Activated gamma-delta T cell treated with anti-CD3 and anti-CD28 coated beads, Interleukin-2, amount 50 U/mL, for 16 hours (primary cell): ENCODE data around the gene BUB1.
"Not testable (repeated sequence)": the region's sequence is repeated elsewhere in the genome, so short reads cannot be mapped to it uniquely, and the experiment has no call there.

Experiments used
- DNase-seq: peaks from one replicate; pipeline ENCODE4 v3.0.0-alpha.2; 2020; ENCODE audit warnings: low read depth

Gene BUB1

DNA sequence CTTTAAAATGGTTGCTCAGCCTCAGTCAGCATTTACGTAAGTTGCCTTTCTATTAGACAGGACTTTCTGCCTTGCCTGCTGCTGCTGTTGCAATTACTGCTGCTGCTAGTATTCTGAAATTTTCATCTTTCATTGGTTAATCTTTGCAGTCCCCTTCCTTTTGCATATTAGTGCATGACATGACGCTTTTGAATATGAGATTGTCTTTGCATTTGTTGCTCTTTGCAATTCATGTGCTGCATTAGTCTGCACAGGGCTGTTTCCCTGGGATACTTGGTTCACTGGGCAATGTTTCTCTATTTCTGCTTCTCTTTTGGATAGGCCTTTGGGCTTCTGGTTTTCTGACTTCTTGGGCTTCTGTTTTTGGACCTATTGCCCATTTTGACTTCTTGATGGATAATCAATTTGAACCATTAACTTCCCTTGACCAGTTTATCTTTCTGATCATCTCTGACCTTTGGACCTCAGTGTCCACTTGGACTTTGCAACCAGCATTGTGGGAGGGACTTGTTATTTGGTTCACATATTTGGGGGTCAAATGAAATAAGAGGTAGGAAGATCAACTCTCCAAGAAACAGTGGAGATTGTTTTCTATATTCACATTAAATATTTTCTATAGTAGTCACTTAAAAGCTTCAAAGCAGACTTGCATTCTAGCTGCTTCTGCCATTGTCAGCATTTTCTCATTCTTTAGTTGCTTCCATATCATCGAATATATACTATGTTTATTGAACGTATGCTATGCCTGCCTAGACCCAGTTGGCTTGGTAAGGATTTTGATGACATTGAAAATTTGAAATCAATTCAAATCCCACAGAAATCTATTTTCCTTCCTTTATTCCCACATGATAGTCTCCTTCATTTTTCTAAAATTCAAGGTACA, 12.5 kb upstream of the BUB1 start:
- no peak for DNase-seq

DNA sequence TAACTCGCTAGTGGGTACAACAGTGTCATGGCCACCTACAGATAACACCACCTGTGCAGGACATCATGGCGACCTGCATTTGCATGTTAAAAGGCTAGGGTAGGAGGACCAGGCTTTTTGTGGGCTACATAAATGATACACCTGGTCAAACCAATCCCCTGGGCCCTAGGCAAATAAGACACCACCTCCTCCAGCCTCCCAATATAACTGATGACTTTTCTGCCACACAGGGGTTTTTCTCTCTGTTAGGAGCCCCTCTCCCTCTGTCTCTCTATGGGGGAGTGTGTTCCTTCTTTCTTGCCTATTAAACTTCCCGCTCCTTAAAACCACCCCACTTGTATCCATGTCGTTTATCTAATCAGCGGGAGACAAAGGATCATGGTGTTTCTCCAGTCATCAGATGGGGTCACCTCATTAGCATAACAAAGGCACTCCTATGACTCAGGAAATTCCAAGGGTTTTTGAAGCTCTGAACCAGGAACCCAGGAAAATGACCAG, 10.8 kb upstream of the BUB1 start:
- no peak for DNase-seq

DNA sequence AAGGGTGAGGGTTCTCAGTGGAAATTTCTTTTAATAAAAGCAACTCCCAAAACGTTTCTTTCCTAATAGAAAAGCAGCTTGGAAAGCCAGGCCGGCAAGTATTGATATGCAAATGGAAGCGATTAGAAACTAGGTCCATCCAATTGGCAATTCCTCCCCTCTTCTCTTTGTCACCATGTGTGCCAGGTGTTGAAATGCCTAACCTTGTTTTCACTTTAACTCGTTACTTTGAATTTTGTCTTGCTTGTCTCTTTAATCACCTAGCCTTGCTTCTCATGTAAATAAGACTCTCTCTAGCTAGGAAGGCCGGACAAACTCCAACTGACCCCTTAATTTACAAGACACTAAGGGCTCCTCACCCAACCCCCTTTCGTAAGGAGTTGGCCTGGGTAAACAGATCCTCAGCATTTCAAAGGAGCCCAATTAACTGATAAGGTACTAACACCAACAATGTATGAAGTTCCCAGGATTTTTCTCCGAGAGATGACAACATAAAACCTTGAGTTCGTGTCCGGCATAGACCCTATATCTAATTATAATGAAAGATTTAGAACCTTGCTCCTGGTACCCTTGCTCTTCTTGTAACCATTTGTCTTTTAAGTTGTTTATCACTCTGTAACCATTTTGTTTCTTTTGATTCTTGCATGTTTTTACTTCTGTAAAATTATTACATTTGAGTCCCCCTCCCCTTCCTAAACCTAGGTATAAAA, 10.1 kb upstream of the BUB1 start:
- not testable (repeated sequence) for DNase-seq

GRCh38 chr2:110682872-110683271, 5.0 kb upstream of the BUB1 start:
- no peak for DNase-seq

- no peak for DNase-seq
Measured at GRCh38 chr2:110682267-110682666, 4.4 kb upstream of the BUB1 start.

- DNase-seq: no peak
Measured at GRCh38 chr2:110680709-110681108, 2.8 kb upstream of the BUB1 start.

DNA sequence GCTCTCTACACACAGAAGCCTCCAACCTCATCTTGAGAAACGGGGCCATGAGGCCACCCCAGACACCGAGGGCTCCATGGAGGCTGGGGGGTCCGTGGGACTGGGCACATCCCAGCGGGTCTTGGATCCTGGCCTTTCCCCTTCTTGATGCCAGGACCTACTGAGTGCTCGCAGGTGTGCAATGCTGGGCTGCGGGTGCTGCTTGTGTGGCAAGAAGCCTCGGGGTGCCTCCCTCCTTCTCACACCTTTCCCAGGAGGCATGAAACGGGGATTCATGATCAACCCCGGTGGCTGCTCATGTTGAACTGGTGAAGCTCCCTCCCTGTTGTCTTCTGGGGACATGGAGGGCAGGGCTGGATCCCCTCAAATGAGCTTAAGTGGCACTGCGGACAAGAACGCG, 2.0 kb upstream of the BUB1 start:
- DNase-seq: no peak

DNA sequence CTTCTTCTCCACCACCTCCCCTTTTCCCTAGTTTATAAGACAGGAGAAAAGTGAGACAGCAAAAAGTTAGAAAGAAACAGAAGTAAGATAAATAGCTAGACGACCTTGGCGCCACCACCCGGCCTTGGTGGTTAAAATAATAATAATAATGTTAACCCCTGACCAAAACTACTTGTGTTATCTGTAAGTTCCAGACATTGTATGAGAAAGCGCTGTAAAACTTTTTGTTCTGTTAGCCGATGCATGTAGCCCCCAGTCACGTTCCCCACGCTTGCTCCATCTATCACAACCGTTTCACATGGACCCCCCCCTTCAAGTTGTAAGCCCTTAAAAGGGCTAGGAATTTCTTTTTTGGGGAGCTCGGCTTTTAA, 1.5 kb upstream of the BUB1 start:
- DNase-seq: no peak

- no peak for DNase-seq
Measured at GRCh38 chr2:110678457-110679336, 834 bp upstream of the BUB1 start.

GRCh38 chr2:110677080-110677479, 783 bp downstream of the BUB1 start:
- no peak for DNase-seq

DNA sequence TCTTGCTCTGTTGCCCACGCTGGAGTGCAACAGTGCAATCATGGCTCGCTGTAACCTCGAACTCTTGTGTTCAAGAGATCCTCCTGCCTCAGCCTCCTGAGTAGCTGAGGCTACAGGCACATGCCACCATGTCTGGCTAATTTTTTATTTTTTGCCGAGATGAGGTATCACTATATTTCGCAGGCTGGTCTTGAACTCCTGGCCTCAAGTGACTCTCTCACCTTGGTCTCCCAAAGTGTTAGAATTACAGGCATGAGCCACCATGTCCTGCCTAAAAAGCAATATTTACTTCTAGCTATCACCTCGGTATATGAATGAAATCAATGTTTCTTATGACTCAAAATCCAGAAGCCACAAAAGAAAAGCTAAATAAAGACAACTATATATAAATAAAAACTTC, 2.2 kb downstream of the BUB1 start:
- no peak for DNase-seq

- peak; percentile 7 for DNase-seq
Measured at GRCh38 chr2:110674620-110675555, 3.0 kb downstream of the BUB1 start.

DNA sequence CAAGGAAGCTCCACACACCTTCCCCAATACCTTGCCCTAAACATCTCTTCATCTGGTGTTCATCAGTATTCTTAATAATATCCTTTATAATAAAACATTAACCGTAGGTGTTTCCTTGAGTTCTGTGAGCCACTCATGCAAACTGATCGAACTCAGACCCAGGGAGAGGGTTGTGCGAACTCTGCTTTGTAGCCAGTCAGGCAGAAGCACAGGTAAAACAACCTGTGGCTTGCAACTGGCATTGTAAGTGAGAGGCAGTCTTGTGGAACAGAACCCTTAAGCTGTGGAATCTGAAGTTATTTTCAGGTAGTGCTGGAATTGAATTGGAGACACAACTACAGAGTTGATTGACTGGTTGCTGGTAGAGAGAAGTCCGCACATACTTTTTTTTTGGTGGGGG, 4.7 kb downstream of the BUB1 start:
- no peak for DNase-seq

- DNase-seq: no peak
Measured at GRCh38 chr2:110670826-110671225, 7.0 kb downstream of the BUB1 start.

DNA sequence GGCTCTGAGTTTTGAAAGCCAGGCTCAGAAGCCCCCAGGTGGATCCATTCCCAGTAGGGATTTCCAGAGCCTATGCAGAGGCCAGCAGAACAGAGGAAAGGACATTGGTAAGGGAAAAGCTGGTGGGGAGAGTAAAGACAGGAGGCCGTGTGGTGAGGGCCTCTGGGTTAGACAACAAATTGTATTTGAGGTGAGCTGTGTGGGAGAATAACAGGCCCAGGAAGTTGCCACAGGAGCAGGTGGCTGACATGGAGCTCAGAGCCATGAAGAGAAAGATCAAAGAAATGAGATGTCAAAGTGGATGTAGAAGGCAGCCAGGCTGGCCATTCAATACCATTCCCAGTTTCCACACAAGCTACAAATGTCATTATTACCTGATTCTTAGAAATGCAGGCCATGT, 8.8 kb downstream of the BUB1 start:
- DNase-seq: no peak

GRCh38 chr2:110667071-110667470, 10.8 kb downstream of the BUB1 start:
- DNase-seq: no peak

- no peak for DNase-seq
Measured at GRCh38 chr2:110664135-110664534, 13.7 kb downstream of the BUB1 start.

- no peak for DNase-seq
Measured at GRCh38 chr2:110662560-110662959, 15.3 kb downstream of the BUB1 start.

DNA sequence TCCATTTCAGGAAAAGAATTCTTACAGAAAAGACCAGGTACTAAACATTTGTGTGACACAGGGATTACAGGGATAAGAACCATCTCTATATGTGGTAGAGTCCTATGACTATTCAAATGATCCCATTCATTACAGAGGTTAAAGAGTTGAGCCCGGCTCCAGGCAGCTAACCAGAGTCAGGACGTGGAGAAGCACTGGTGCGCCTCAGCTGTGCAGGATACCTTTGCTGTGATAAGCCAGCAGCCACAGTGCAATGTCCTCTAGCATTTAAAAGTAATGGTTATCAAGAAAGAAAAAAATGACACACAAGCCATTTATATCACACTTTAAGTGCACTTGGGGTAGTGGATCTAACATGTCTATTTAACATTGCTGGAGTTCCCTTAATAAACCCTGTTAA, 17.3 kb downstream of the BUB1 start:
- DNase-seq: no peak

DNA sequence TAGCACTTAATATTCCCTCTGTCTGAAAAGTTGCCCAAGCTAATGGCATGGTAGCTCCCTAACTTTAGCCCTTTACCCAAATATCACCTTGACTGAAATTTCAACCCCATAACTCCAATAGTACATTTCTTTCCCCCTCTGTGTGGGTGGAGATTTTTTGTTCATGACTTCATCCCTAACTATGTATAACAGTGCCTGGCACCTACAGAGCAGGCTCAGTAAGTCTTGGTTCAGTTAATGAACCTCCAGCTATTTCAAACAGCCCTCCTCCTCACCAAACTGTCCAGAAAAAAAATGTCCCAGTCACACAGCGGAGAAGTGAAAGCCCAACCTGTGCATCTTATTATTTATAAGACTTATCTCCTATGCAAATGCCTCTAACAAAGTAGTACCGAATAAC, 18.6 kb downstream of the BUB1 start:
- no peak for DNase-seq

DNA sequence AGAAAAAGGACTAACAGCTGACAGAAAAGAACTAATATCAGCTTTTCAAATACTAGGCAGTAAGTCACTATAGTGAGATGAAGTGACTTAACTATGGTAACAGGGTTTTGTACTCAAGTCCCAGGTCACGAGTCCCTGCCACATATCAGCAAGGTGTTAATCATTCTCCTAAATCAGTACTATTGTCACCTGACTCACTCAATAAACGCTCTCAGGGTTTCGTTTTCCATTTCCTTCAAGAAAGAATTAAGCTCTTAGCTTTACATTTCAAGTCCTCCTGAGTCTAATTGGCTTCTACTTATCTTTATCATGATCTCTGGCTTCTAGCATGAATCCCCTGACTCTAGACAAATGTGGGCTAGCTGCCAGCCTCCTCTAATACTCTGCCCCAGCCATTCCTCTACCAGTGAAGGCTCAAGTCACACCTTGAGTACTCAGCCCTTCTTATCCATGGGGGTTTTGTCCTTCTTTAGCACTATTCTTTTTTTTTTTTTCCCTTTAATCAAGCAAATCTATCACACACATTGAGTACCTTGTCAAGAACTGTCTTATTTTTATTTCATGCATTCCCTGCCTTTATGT, 20.0 kb downstream of the BUB1 start:
- DNase-seq: no peak
